H1 (cell line): ENCODE data around the gene VEGFD. TPM values are rescaled to one million over a fixed set of nuclear protein-coding genes. Genes with fewer than 3 reads are reported as not detected.

ENCODE experiments used
- CTCF ChIA-PET: fragments of 300-600 bp; sonication (Branson Sonifier 250); formaldehyde crosslinking; loops from one replicate; lab custom pipeline; 2021; ENCODE audit not compliant: partially characterized antibody; lab: Charles Lee
- POLR2A ChIA-PET: fragments of 300-600 bp; sonication (Branson Sonifier 250); formaldehyde crosslinking; loops from one replicate; lab custom pipeline; 2021; ENCODE audit warnings: inconsistent platforms; ENCODE audit not compliant: partially characterized antibody; lab: Charles Lee
- DNase-seq, 2 experiments: peaks; one replicate each; pipeline versions ENCODE4 v3.0.0 to v3.0.0-alpha.2; 2010 to 2022; ENCODE audit warnings: low spot score in 2 of 2, low read depth in 1 of 2, mixed read lengths in 1 of 2
- FAIRE-seq: peaks from 2 replicates; lab custom pipeline; 2011; peaks lifted over from hg19 to GRCh38; lab: Jason Lieb, UNC
- H2AFZ ChIP-seq: 2 replicates; pipeline ENCODE4 v1.8.1; 2012; ENCODE audit warnings: low read length, inconsistent platforms
- H2AK5ac ChIP-seq: 2 replicates; pipeline ENCODE4 v1.6.1; 2013; ENCODE audit warnings: low read depth, low read length
- H2BK120ac ChIP-seq: replicated peaks from 2 replicates; pipeline ENCODE3; 2013; ENCODE audit warnings: low read depth, low read length, inconsistent platforms
- H2BK12ac ChIP-seq: 2 replicates; pipeline ENCODE4 v1.6.1; 2013; ENCODE audit warnings: low read depth, low read length
- H2BK15ac ChIP-seq: 2 replicates; pipeline ENCODE4 v1.6.1; 2013; ENCODE audit warnings: low read length
- H2BK20ac ChIP-seq: 2 replicates; pipeline ENCODE4 v1.6.1; 2013; ENCODE audit warnings: low read length
- H2BK5ac ChIP-seq: 2 replicates; pipeline ENCODE4 v1.6.1; 2013; ENCODE audit warnings: low read depth, low read length
- H3K14ac ChIP-seq: 2 replicates; pipeline ENCODE4 v1.6.1; 2013; ENCODE audit warnings: inconsistent platforms; ENCODE audit not compliant: insufficient read length
- H3K18ac ChIP-seq: 2 replicates; pipeline ENCODE4 v1.6.1; 2013; ENCODE audit warnings: low read length; ENCODE audit errors: extremely low read depth
- H3K23ac ChIP-seq: 2 replicates; pipeline ENCODE4 v1.6.1; 2013; ENCODE audit warnings: inconsistent platforms; ENCODE audit not compliant: insufficient read length
- H3K23me2 ChIP-seq: 2 replicates; pipeline ENCODE4 v1.6.1; 2013; ENCODE audit warnings: low read depth, low read length
- H3K27ac ChIP-seq: 2 replicates; pipeline ENCODE4 v1.6.1; 2011; ENCODE audit warnings: low read depth, low read length, inconsistent platforms
- H3K27me3 ChIP-seq, 4 experiments: replicated peaks in 1 of 4; 1 replicate in 1 of 4; 2 replicates in 3 of 4; pipeline versions ENCODE4 v1.6.1 to v1.8.1; 2011 to 2013; ENCODE audit warnings: low read length in 3 of 4, mild to moderate bottlenecking in 3 of 4, inconsistent platforms in 2 of 4, mixed read lengths in 2 of 4, moderate library complexity in 1 of 4; ENCODE audit not compliant: control insufficient read depth in 3 of 4, insufficient read depth in 3 of 4; ENCODE audit errors: extremely low read depth in 1 of 4
- H3K36me3 ChIP-seq, 4 experiments: 2 replicates each; pipeline versions ENCODE4 v1.6.1 to v1.8.1; 2011 to 2013; ENCODE audit warnings: mild to moderate bottlenecking in 4 of 4, low read length in 3 of 4, moderate library complexity in 2 of 4, control low read depth in 1 of 4, inconsistent platforms in 1 of 4; ENCODE audit not compliant: insufficient read depth in 4 of 4, control insufficient read depth in 2 of 4
- H3K4ac ChIP-seq: replicated peaks from 2 replicates; pipeline ENCODE3; 2013; ENCODE audit warnings: low read length, low read depth, mixed read lengths, inconsistent platforms; ENCODE audit not compliant: insufficient read length
- H3K4me1 ChIP-seq, 4 experiments: replicated peaks in 1 of 4; 1 replicate in 1 of 4; 2 replicates in 3 of 4; pipeline versions ENCODE4 v1.6.1 to v1.8.1; 2011 to 2013; ENCODE audit warnings: low read length in 3 of 4, inconsistent platforms in 2 of 4, mixed read lengths in 1 of 4; ENCODE audit not compliant: insufficient read depth in 4 of 4, control insufficient read depth in 3 of 4
- H3K4me2 ChIP-seq, 2 experiments: 2 replicates each; pipeline versions ENCODE4 v1.6.1 to v1.8.1; 2011 to 2013; ENCODE audit warnings: low read depth in 2 of 2, low read length in 2 of 2, control low read depth in 1 of 2, inconsistent platforms in 1 of 2, mild to moderate bottlenecking in 1 of 2; ENCODE audit not compliant: insufficient read depth in 1 of 2
- H3K4me3 ChIP-seq, 4 experiments: fragments of 200-600, 300-600 bp in 1 of 4; sonication (generic), shearing (Covaris generic), sonication (Bioruptor Twin) in 1 of 4; 2 replicates each; pipeline versions ENCODE4 v1.5.1 to v1.8.1; 2011 to 2016; ENCODE audit warnings: low read length in 4 of 4, low read depth in 3 of 4, control low read depth in 2 of 4, inconsistent platforms in 2 of 4, mild to moderate bottlenecking in 2 of 4, mixed read lengths in 1 of 4, moderate library complexity in 1 of 4; ENCODE audit not compliant: insufficient read depth in 2 of 4; ENCODE audit errors: extremely low read depth in 1 of 4
- H3K56ac ChIP-seq: replicated peaks from 2 replicates; pipeline ENCODE3; 2013; ENCODE audit warnings: low read depth, mild to moderate bottlenecking, mixed read lengths, low read length, inconsistent platforms; ENCODE audit not compliant: insufficient read length
- H3K79me1 ChIP-seq: 2 replicates; pipeline ENCODE4 v1.6.1; 2013; ENCODE audit warnings: low read depth, low read length, control low read depth
- H3K79me2 ChIP-seq, 2 experiments: 2 replicates each; pipeline versions ENCODE4 v1.6.1 to v1.8.1; 2012 to 2013; ENCODE audit warnings: low read length in 2 of 2, mild to moderate bottlenecking in 2 of 2, inconsistent platforms in 1 of 2; ENCODE audit not compliant: insufficient read depth in 2 of 2, control insufficient read depth in 1 of 2
- H3K9ac ChIP-seq, 4 experiments: replicated peaks in 1 of 4; 1 replicate in 1 of 4; 2 replicates in 3 of 4; pipeline versions ENCODE4 v1.6.1 to v1.8.1; 2011 to 2013; ENCODE audit warnings: low read depth in 3 of 4, low read length in 3 of 4, control low read depth in 2 of 4, mild to moderate bottlenecking in 2 of 4, moderate library complexity in 2 of 4, inconsistent platforms in 1 of 4; ENCODE audit errors: extremely low read depth in 1 of 4
- H3K9me3 ChIP-seq, 2 experiments: 2 replicates each; pipeline versions ENCODE4 v1.6.1 to v1.8.1; 2012 to 2013; ENCODE audit warnings: mild to moderate bottlenecking in 2 of 2, moderate library complexity in 2 of 2, control low read depth in 1 of 2, inconsistent platforms in 1 of 2, low read depth in 1 of 2, low read length in 1 of 2, mixed read lengths in 1 of 2; ENCODE audit not compliant: insufficient read depth in 2 of 2
- H4K20me1 ChIP-seq, 2 experiments: replicated peaks in 1 of 2; 2 replicates each; pipeline versions ENCODE3 to v1.8.1; 2011 to 2013; ENCODE audit warnings: inconsistent platforms in 2 of 2, low read length in 2 of 2, mild to moderate bottlenecking in 1 of 2; ENCODE audit not compliant: insufficient read depth in 2 of 2, control insufficient read depth in 1 of 2
- H4K5ac ChIP-seq: 2 replicates; pipeline ENCODE4 v1.6.1; 2013; ENCODE audit warnings: low read length, low read depth, mixed read lengths, inconsistent platforms; ENCODE audit not compliant: insufficient read length
- H4K8ac ChIP-seq: 2 replicates; pipeline ENCODE4 v1.8.0; 2013; ENCODE audit warnings: mild to moderate bottlenecking, moderate library complexity, low read length, inconsistent platforms; ENCODE audit not compliant: insufficient read depth; ENCODE audit errors: extremely low read depth
- H4K91ac ChIP-seq: replicated peaks from 2 replicates; pipeline ENCODE3; 2013; ENCODE audit warnings: low read length, mixed read lengths, inconsistent platforms; ENCODE audit not compliant: insufficient read length
- CBX5 ChIP-seq: fragments of 300-800, 300-1000 bp; sonication (generic); IDR thresholded peaks from 2 replicates; pipeline ENCODE4 v1.7.1; 2016; ENCODE audit warnings: antibody characterized with exemption, low read length, low read depth
- CHD2 ChIP-seq: IDR thresholded peaks from 2 replicates; pipeline ENCODE4 v1.6.1; 2012; ENCODE audit warnings: low read length, improper control_type of control experiment
- RAD21 ChIP-seq, 2 experiments: IDR thresholded peaks in 1 of 2; conservative IDR thresholded peaks in 1 of 2; 2 replicates each; pipeline ENCODE4 v1.6.1; 2011; ENCODE audit warnings: low read depth in 2 of 2, low read length in 2 of 2, improper control_type of control experiment in 1 of 2, inconsistent platforms in 1 of 2, mild to moderate bottlenecking in 1 of 2, moderate library complexity in 1 of 2
- WGBS, 2 experiments: shearing (Covaris generic) in 1 of 2; methylation state at CpG; one replicate each; pipeline versions ENCODE4 v1.1.6 to v1.1.7; 2013 to 2015; ENCODE audit warnings: low lambda C conversion rate in 2 of 2, mixed read lengths in 2 of 2, inconsistent platforms in 1 of 2, low coverage in 1 of 2, missing lambda C conversion rate in 1 of 2; ENCODE audit not compliant: insufficient replicate concordance in 2 of 2, insufficient coverage in 1 of 2, insufficient read length in 1 of 2; ENCODE audit errors: extremely low coverage in 1 of 2, missing lambda C conversion rate in 1 of 2; 5-methylcytosine and 5-hydroxymethylcytosine counted together
- polyA plus RNA-seq, 7 experiments: library from polyadenylated mRNA; depleted of rRNA in 3 of 7; stranded (reverse) in 5 of 7; unstranded in 2 of 7; fragments of >200 nt in 5 of 7; fragments of 200-250 nt in 2 of 7; gene quantifications; 1 replicate in 5 of 7; 2 replicates in 1 of 7; 4 replicates in 1 of 7; pipeline versions ENCODE4 v1.2.1 to v1.2.3, GENCODE V29; 2011 to 2013; ENCODE audit warnings: missing spikeins in 2 of 7, mixed read lengths in 2 of 7
- total RNA-seq: library from RNA; stranded (reverse); fragmentation: NEBNext Ultra II Directional; extraction: Animal tissue kit (Norgen Biotek cat#: 25700); gene quantifications from 2 replicates; pipeline ENCODE4 v1.2.1, GENCODE V29; 2021
- TF ChIP-seq, protein P1 (sequence below), 3 experiments: IDR thresholded peaks; 1 replicate in 2 of 3; 2 replicates in 1 of 3; pipeline versions ENCODE4 v1.5.1 to v1.6.1; 2011; ENCODE audit warnings: low read length in 3 of 3, mild to moderate bottlenecking in 3 of 3, inconsistent platforms in 2 of 3, low read depth in 1 of 3, moderate library complexity in 1 of 3; ENCODE audit not compliant: insufficient read depth in 1 of 3; ENCODE audit errors: control extremely low read depth in 1 of 3

The VEGFD gene
- total and polyA plus RNA-seq, 2 of the 8 experiments (the other 6 are each of a cell fraction or from before 2014, with no cell fraction given) = 0.06 TPM; not detected in 1

DNA sequence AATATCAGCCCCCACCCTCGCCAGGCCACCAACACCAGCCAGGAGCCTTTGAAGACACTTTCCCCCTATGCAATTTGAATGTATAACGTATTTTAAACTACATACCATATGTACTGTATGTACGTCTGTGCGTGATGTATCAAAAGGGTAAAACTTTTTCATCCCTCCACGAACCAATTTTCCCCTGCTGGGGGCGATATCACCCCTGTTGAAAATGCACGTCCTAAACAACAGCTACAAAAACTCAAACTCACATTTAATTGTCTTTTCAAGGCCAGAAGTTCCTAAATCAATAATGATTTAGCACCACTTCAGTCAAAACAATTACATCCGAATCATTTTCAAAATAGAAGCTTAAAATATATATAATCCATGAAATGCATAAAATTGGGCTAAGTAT is 1.4 kb downstream of the VEGFD start:
- H3K9ac ChIP-seq = no peak overlapping the region
- no peak for DNase-seq
- no peak overlapping the region for H4K5ac ChIP-seq
- no peak overlapping the region for H3K23ac ChIP-seq
- no peaks in the 10 kb centered on the region for H3K23me2 ChIP-seq
- H3K4ac ChIP-seq = no peak overlapping the region
- H3K4me1 ChIP-seq = peaks cover 0 to 2% (median 0%) of the 10 kb centered on the region in 4 experiments; a peak in 1 of 7 replicates
- H3K18ac ChIP-seq = no peak overlapping the region
- no peaks in the 10 kb centered on the region for H3K79me1 ChIP-seq
- no peak overlapping the region for H2BK15ac ChIP-seq
- H3K36me3 ChIP-seq = no peaks in the 10 kb centered on the region
- no peak overlapping the region for H2AFZ ChIP-seq
- no peak overlapping the region for H3K14ac ChIP-seq
- no peak overlapping the region for H3K56ac ChIP-seq
- H3K79me2 ChIP-seq = no peaks in the 10 kb centered on the region
- no peak overlapping the region for H3K27ac ChIP-seq
- no peak overlapping the region for H2BK5ac ChIP-seq
- POLR2A ChIA-PET = no interaction called here
- no peak overlapping the region for H4K91ac ChIP-seq
- H2BK20ac ChIP-seq = no peak overlapping the region
- H4K8ac ChIP-seq = no peak overlapping the region
- no peak overlapping the region for H2AK5ac ChIP-seq
- no peak overlapping the region for H3K4me3 ChIP-seq
- WGBS, 2 experiments = 81% methylated on average over 8 of the region's 8 CpGs; no CpG with 5 or more reads in 1 of the 2 experiments
- no peak overlapping the region for H2BK12ac ChIP-seq
- CTCF ChIA-PET = interaction anchor here (0.6 to 3.8 kb wide), 22 partner anchors 9 to 352 kb away, joined by 3 to 17 read pairs (median 4); no protein-coding TSS in a partner anchor
- peak; percentile 66 for FAIRE-seq
- H3K9me3 ChIP-seq = no peaks in the 10 kb centered on the region
- no peak overlapping the region for H2BK120ac ChIP-seq
- no peaks in the 10 kb centered on the region for H4K20me1 ChIP-seq
- no peaks in the 10 kb centered on the region for H3K27me3 ChIP-seq
- H3K4me2 ChIP-seq = no peak overlapping the region
- TF ChIP-seq, protein P1, sequence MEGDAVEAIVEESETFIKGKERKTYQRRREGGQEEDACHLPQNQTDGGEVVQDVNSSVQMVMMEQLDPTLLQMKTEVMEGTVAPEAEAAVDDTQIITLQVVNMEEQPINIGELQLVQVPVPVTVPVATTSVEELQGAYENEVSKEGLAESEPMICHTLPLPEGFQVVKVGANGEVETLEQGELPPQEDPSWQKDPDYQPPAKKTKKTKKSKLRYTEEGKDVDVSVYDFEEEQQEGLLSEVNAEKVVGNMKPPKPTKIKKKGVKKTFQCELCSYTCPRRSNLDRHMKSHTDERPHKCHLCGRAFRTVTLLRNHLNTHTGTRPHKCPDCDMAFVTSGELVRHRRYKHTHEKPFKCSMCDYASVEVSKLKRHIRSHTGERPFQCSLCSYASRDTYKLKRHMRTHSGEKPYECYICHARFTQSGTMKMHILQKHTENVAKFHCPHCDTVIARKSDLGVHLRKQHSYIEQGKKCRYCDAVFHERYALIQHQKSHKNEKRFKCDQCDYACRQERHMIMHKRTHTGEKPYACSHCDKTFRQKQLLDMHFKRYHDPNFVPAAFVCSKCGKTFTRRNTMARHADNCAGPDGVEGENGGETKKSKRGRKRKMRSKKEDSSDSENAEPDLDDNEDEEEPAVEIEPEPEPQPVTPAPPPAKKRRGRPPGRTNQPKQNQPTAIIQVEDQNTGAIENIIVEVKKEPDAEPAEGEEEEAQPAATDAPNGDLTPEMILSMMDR (IDR thresholded peaks at IDR 0.05; ENCODE audit: control extremely low read depth in 1 of 3, insufficient read depth in 1 of 3, low read depth in 1 of 3, low read length in 3 of 3) = peak in 2 of 3 experiments; percentile 30 to 46; a peak in 2 of 4 replicates
- TF ChIP-seq CBX5 (no peak), CHD2 (no peak), RAD21 (IDR thresholded peaks at IDR 0.05 in 1 of 2, conservative IDR thresholded peaks at IDR 0.05 in 1 of 2; ENCODE audit: low read depth in 2 of 2, low read length in 2 of 2) (peak; percentile 43 to 50; a peak in 3 of 4 replicates)
